H1 (cell line): ENCODE data around the gene CAPN7. TPM values are rescaled to one million over a fixed set of nuclear protein-coding genes. Genes with fewer than 3 reads are reported as not detected.
A peak's percentile ranks its signal among the peaks of the same experiment; 100 is the strongest.

Experiments
- CTCF ChIA-PET: fragments of 300-600 bp; sonication (Branson Sonifier 250); formaldehyde crosslinking; loops from one replicate; lab custom pipeline; 2021; ENCODE audit not compliant: partially characterized antibody; lab: Charles Lee
- POLR2A ChIA-PET: fragments of 300-600 bp; sonication (Branson Sonifier 250); formaldehyde crosslinking; loops from one replicate; lab custom pipeline; 2021; ENCODE audit warnings: inconsistent platforms; ENCODE audit not compliant: partially characterized antibody; lab: Charles Lee
- DNase-seq, 2 experiments: peaks; one replicate each; pipeline versions ENCODE4 v3.0.0 to v3.0.0-alpha.2; 2010 to 2022; ENCODE audit warnings: low spot score in 2 of 2, low read depth in 1 of 2, mixed read lengths in 1 of 2
- FAIRE-seq: peaks from 2 replicates; lab custom pipeline; 2011; peaks lifted over from hg19 to GRCh38; lab: Jason Lieb, UNC
- H2AFZ ChIP-seq: 2 replicates; pipeline ENCODE4 v1.8.1; 2012; ENCODE audit warnings: low read length, inconsistent platforms
- H2AK5ac ChIP-seq: 2 replicates; pipeline ENCODE4 v1.6.1; 2013; ENCODE audit warnings: low read depth, low read length
- H2BK120ac ChIP-seq: replicated peaks from 2 replicates; pipeline ENCODE3; 2013; ENCODE audit warnings: low read depth, low read length, inconsistent platforms
- H2BK12ac ChIP-seq: 2 replicates; pipeline ENCODE4 v1.6.1; 2013; ENCODE audit warnings: low read depth, low read length
- H2BK15ac ChIP-seq: 2 replicates; pipeline ENCODE4 v1.6.1; 2013; ENCODE audit warnings: low read length
- H2BK20ac ChIP-seq: 2 replicates; pipeline ENCODE4 v1.6.1; 2013; ENCODE audit warnings: low read length
- H2BK5ac ChIP-seq: 2 replicates; pipeline ENCODE4 v1.6.1; 2013; ENCODE audit warnings: low read depth, low read length
- H3K14ac ChIP-seq: 2 replicates; pipeline ENCODE4 v1.6.1; 2013; ENCODE audit warnings: inconsistent platforms; ENCODE audit not compliant: insufficient read length
- H3K18ac ChIP-seq: 2 replicates; pipeline ENCODE4 v1.6.1; 2013; ENCODE audit warnings: low read length; ENCODE audit errors: extremely low read depth
- H3K23ac ChIP-seq: 2 replicates; pipeline ENCODE4 v1.6.1; 2013; ENCODE audit warnings: inconsistent platforms; ENCODE audit not compliant: insufficient read length
- H3K23me2 ChIP-seq: 2 replicates; pipeline ENCODE4 v1.6.1; 2013; ENCODE audit warnings: low read depth, low read length
- H3K27ac ChIP-seq: 2 replicates; pipeline ENCODE4 v1.6.1; 2011; ENCODE audit warnings: low read depth, low read length, inconsistent platforms
- H3K27me3 ChIP-seq, 4 experiments: replicated peaks in 1 of 4; 1 replicate in 1 of 4; 2 replicates in 3 of 4; pipeline versions ENCODE4 v1.6.1 to v1.8.1; 2011 to 2013; ENCODE audit warnings: low read length in 3 of 4, mild to moderate bottlenecking in 3 of 4, inconsistent platforms in 2 of 4, mixed read lengths in 2 of 4, moderate library complexity in 1 of 4; ENCODE audit not compliant: control insufficient read depth in 3 of 4, insufficient read depth in 3 of 4; ENCODE audit errors: extremely low read depth in 1 of 4
- H3K36me3 ChIP-seq, 4 experiments: 2 replicates each; pipeline versions ENCODE4 v1.6.1 to v1.8.1; 2011 to 2013; ENCODE audit warnings: mild to moderate bottlenecking in 4 of 4, low read length in 3 of 4, moderate library complexity in 2 of 4, control low read depth in 1 of 4, inconsistent platforms in 1 of 4; ENCODE audit not compliant: insufficient read depth in 4 of 4, control insufficient read depth in 2 of 4
- H3K4ac ChIP-seq: replicated peaks from 2 replicates; pipeline ENCODE3; 2013; ENCODE audit warnings: low read length, low read depth, mixed read lengths, inconsistent platforms; ENCODE audit not compliant: insufficient read length
- H3K4me1 ChIP-seq, 4 experiments: replicated peaks in 1 of 4; 1 replicate in 1 of 4; 2 replicates in 3 of 4; pipeline versions ENCODE4 v1.6.1 to v1.8.1; 2011 to 2013; ENCODE audit warnings: low read length in 3 of 4, inconsistent platforms in 2 of 4, mixed read lengths in 1 of 4; ENCODE audit not compliant: insufficient read depth in 4 of 4, control insufficient read depth in 3 of 4
- H3K4me2 ChIP-seq, 2 experiments: 2 replicates each; pipeline versions ENCODE4 v1.6.1 to v1.8.1; 2011 to 2013; ENCODE audit warnings: low read depth in 2 of 2, low read length in 2 of 2, control low read depth in 1 of 2, inconsistent platforms in 1 of 2, mild to moderate bottlenecking in 1 of 2; ENCODE audit not compliant: insufficient read depth in 1 of 2
- H3K4me3 ChIP-seq, 4 experiments: fragments of 200-600, 300-600 bp in 1 of 4; sonication (generic), shearing (Covaris generic), sonication (Bioruptor Twin) in 1 of 4; 2 replicates each; pipeline versions ENCODE4 v1.5.1 to v1.8.1; 2011 to 2016; ENCODE audit warnings: low read length in 4 of 4, low read depth in 3 of 4, control low read depth in 2 of 4, inconsistent platforms in 2 of 4, mild to moderate bottlenecking in 2 of 4, mixed read lengths in 1 of 4, moderate library complexity in 1 of 4; ENCODE audit not compliant: insufficient read depth in 2 of 4; ENCODE audit errors: extremely low read depth in 1 of 4
- H3K56ac ChIP-seq: replicated peaks from 2 replicates; pipeline ENCODE3; 2013; ENCODE audit warnings: low read depth, mild to moderate bottlenecking, mixed read lengths, low read length, inconsistent platforms; ENCODE audit not compliant: insufficient read length
- H3K79me1 ChIP-seq: 2 replicates; pipeline ENCODE4 v1.6.1; 2013; ENCODE audit warnings: low read depth, low read length, control low read depth
- H3K79me2 ChIP-seq, 2 experiments: 2 replicates each; pipeline versions ENCODE4 v1.6.1 to v1.8.1; 2012 to 2013; ENCODE audit warnings: low read length in 2 of 2, mild to moderate bottlenecking in 2 of 2, inconsistent platforms in 1 of 2; ENCODE audit not compliant: insufficient read depth in 2 of 2, control insufficient read depth in 1 of 2
- H3K9ac ChIP-seq, 4 experiments: replicated peaks in 1 of 4; 1 replicate in 1 of 4; 2 replicates in 3 of 4; pipeline versions ENCODE4 v1.6.1 to v1.8.1; 2011 to 2013; ENCODE audit warnings: low read depth in 3 of 4, low read length in 3 of 4, control low read depth in 2 of 4, mild to moderate bottlenecking in 2 of 4, moderate library complexity in 2 of 4, inconsistent platforms in 1 of 4; ENCODE audit errors: extremely low read depth in 1 of 4
- H3K9me3 ChIP-seq, 2 experiments: 2 replicates each; pipeline versions ENCODE4 v1.6.1 to v1.8.1; 2012 to 2013; ENCODE audit warnings: mild to moderate bottlenecking in 2 of 2, moderate library complexity in 2 of 2, control low read depth in 1 of 2, inconsistent platforms in 1 of 2, low read depth in 1 of 2, low read length in 1 of 2, mixed read lengths in 1 of 2; ENCODE audit not compliant: insufficient read depth in 2 of 2
- H4K20me1 ChIP-seq, 2 experiments: replicated peaks in 1 of 2; 2 replicates each; pipeline versions ENCODE3 to v1.8.1; 2011 to 2013; ENCODE audit warnings: inconsistent platforms in 2 of 2, low read length in 2 of 2, mild to moderate bottlenecking in 1 of 2; ENCODE audit not compliant: insufficient read depth in 2 of 2, control insufficient read depth in 1 of 2
- H4K5ac ChIP-seq: 2 replicates; pipeline ENCODE4 v1.6.1; 2013; ENCODE audit warnings: low read length, low read depth, mixed read lengths, inconsistent platforms; ENCODE audit not compliant: insufficient read length
- H4K8ac ChIP-seq: 2 replicates; pipeline ENCODE4 v1.8.0; 2013; ENCODE audit warnings: mild to moderate bottlenecking, moderate library complexity, low read length, inconsistent platforms; ENCODE audit not compliant: insufficient read depth; ENCODE audit errors: extremely low read depth
- H4K91ac ChIP-seq: replicated peaks from 2 replicates; pipeline ENCODE3; 2013; ENCODE audit warnings: low read length, mixed read lengths, inconsistent platforms; ENCODE audit not compliant: insufficient read length
- CTCF ChIP-seq, 3 experiments: IDR thresholded peaks; 1 replicate in 2 of 3; 2 replicates in 1 of 3; pipeline versions ENCODE4 v1.5.1 to v1.6.1; 2011; ENCODE audit warnings: low read length in 3 of 3, mild to moderate bottlenecking in 3 of 3, inconsistent platforms in 2 of 3, low read depth in 1 of 3, moderate library complexity in 1 of 3; ENCODE audit not compliant: insufficient read depth in 1 of 3; ENCODE audit errors: control extremely low read depth in 1 of 3
- EZH2 ChIP-seq: fragments of 200-600 bp; sonication (generic); IDR thresholded peaks from 2 replicates; pipeline ENCODE4 v1.7.1; 2012; ENCODE audit warnings: low read depth, mild to moderate bottlenecking, moderate library complexity, low read length, inconsistent platforms; ENCODE audit not compliant: severe bottlenecking
- KDM4A ChIP-seq: IDR thresholded peaks from one replicate; pipeline ENCODE4 v1.7.1; 2012; ENCODE audit warnings: low read depth, mild to moderate bottlenecking, moderate library complexity, low read length, inconsistent platforms; ENCODE audit not compliant: severe bottlenecking
- MAFK ChIP-seq: IDR thresholded peaks from 2 replicates; pipeline ENCODE4 v1.6.1; 2012; ENCODE audit warnings: low read depth, mild to moderate bottlenecking, improper control_type of control experiment, low read length
- RXRA ChIP-seq: IDR thresholded peaks from 2 replicates; pipeline ENCODE4 v1.6.1; 2011; ENCODE audit warnings: low read depth, mild to moderate bottlenecking, low read length, moderate library complexity; ENCODE audit not compliant: insufficient read depth
- SIN3A ChIP-seq, 2 experiments: IDR thresholded peaks in 1 of 2; conservative IDR thresholded peaks in 1 of 2; 2 replicates each; pipeline ENCODE4 v1.6.1; 2011 to 2012; ENCODE audit warnings: low read length in 2 of 2, improper control_type of control experiment in 1 of 2, low read depth in 1 of 2, mild to moderate bottlenecking in 1 of 2
- SIRT6 ChIP-seq: IDR thresholded peaks from one replicate; pipeline ENCODE4 v1.7.1; 2012; ENCODE audit warnings: low read length, inconsistent platforms
- SUZ12 ChIP-seq: fragments of 200-600 bp; sonication (generic); IDR thresholded peaks from 2 replicates; pipeline ENCODE4 v1.6.1; 2012; ENCODE audit warnings: mild to moderate bottlenecking, inconsistent platforms, low read length, moderate library complexity, mixed read lengths
- TEAD4 ChIP-seq: IDR thresholded peaks from 2 replicates; pipeline ENCODE4 v1.6.1; 2012; ENCODE audit warnings: low read depth, low read length, inconsistent platforms, mixed read lengths
- USF2 ChIP-seq: IDR thresholded peaks from 2 replicates; pipeline ENCODE4 v1.6.1; 2011; ENCODE audit warnings: low read length, improper control_type of control experiment
- WGBS, 2 experiments: shearing (Covaris generic) in 1 of 2; methylation state at CpG; one replicate each; pipeline versions ENCODE4 v1.1.6 to v1.1.7; 2013 to 2015; ENCODE audit warnings: low lambda C conversion rate in 2 of 2, mixed read lengths in 2 of 2, inconsistent platforms in 1 of 2, low coverage in 1 of 2, missing lambda C conversion rate in 1 of 2; ENCODE audit not compliant: insufficient replicate concordance in 2 of 2, insufficient coverage in 1 of 2, insufficient read length in 1 of 2; ENCODE audit errors: extremely low coverage in 1 of 2, missing lambda C conversion rate in 1 of 2; 5-methylcytosine and 5-hydroxymethylcytosine counted together
- polyA plus RNA-seq, 7 experiments: library from polyadenylated mRNA; depleted of rRNA in 3 of 7; stranded (reverse) in 5 of 7; unstranded in 2 of 7; fragments of >200 nt in 5 of 7; fragments of 200-250 nt in 2 of 7; gene quantifications; 1 replicate in 5 of 7; 2 replicates in 1 of 7; 4 replicates in 1 of 7; pipeline versions ENCODE4 v1.2.1 to v1.2.3, GENCODE V29; 2011 to 2013; ENCODE audit warnings: missing spikeins in 2 of 7, mixed read lengths in 2 of 7
- total RNA-seq: library from RNA; stranded (reverse); fragmentation: NEBNext Ultra II Directional; extraction: Animal tissue kit (Norgen Biotek cat#: 25700); gene quantifications from 2 replicates; pipeline ENCODE4 v1.2.1, GENCODE V29; 2021

Gene CAPN7
- total and polyA plus RNA-seq, 2 of the 8 experiments (the other 6 are each of a cell fraction or from before 2014, with no cell fraction given): 5.3 to 13.2 TPM

- Histone ChIP-seq H2BK12ac (no peak overlapping the region), H3K27ac (0 out of 2 replicates have a peak overlapping the region, but pooled peaks have one; percentile 10), H2BK20ac (no peak overlapping the region), H3K27me3 (no peaks in the 10 kb centered on the region), H3K79me2 (no peaks in the 10 kb centered on the region), H3K4me1 (no peaks in the 10 kb centered on the region), H4K20me1 (peaks cover 0 to 2% of the 10 kb centered on the region in 2 experiments), H3K9ac (no peak overlapping the region), H4K91ac (no peak overlapping the region), H3K23me2 (no peaks in the 10 kb centered on the region), H3K9me3 (no peaks in the 10 kb centered on the region), H3K4me2 (no peak overlapping the region), H3K18ac (no peak overlapping the region), H3K36me3 (peaks cover 4 to 32% (median 12%) of the 10 kb centered on the region in 4 experiments), H2BK5ac (no peak overlapping the region), H2BK15ac (no peak overlapping the region), H3K79me1 (no peaks in the 10 kb centered on the region), H2BK120ac (no peak overlapping the region), H3K14ac (no peak overlapping the region), H3K23ac (no peak overlapping the region), H3K56ac (no peak overlapping the region), H3K4ac (no peak overlapping the region), H4K8ac (no peak overlapping the region), H4K5ac (no peak overlapping the region), H3K4me3 (no peak overlapping the region), H2AK5ac (no peak overlapping the region), H2AFZ (no peak overlapping the region)
- FAIRE-seq (no peak), DNase-seq (no peak)
- ChIA-PET CTCF (interaction anchor here (0.8 to 1.0 kb wide), 2 partner anchors 10 to 13 kb away, joined by 3 to 5 read pairs; partner anchors contain the start of gene CAPN7), POLR2A (no interaction called here)
- WGBS, 2 experiments: 91% methylated on average over 2 of the region's 2 CpGs; no CpG with 5 or more reads in 1 of the 2 experiments
- TF ChIP-seq TEAD4: no peak
- no peak for TF ChIP-seq KDM4A
- no peak for TF ChIP-seq EZH2
- no peak for TF ChIP-seq SIRT6
- TF ChIP-seq RXRA: no peak
- no peak for TF ChIP-seq CTCF (IDR thresholded peaks at IDR 0.05; ENCODE audit: control extremely low read depth in 1 of 3, insufficient read depth in 1 of 3, low read depth in 1 of 3, low read length in 3 of 3)
- no peak for TF ChIP-seq MAFK
- no peak for TF ChIP-seq SIN3A (conservative IDR thresholded peaks at IDR 0.05 in 1 of 2, IDR thresholded peaks at IDR 0.05 in 1 of 2; ENCODE audit: low read depth in 1 of 2, low read length in 2 of 2)
- TF ChIP-seq SUZ12: no peak
- TF ChIP-seq USF2: no peak
These were observed 9.9 kb downstream of the CAPN7 start for GRCh38 chr3:15215996-15216395.
